HCT116 (cell line): Measurements from ENCODE around the gene NCR3LG1. TPM values are rescaled to one million over a fixed set of nuclear protein-coding genes. Genes with fewer than 3 reads are reported as not detected.

Experiments
- ATAC-seq: fragments of 200-7000 bp; cut with Tn5 transposase; 2 replicates; pipeline ENCODE4 v1.9.1; 2020; ENCODE audit warnings: mild to moderate bottlenecking, moderate library complexity
- BruUV-seq: library from RNA; stranded (reverse); fragments of 400-500 nt; replicated peaks from 2 replicates; lab custom pipeline; 2021; lab: Mats Ljungman, UMichigan
- CTCF ChIA-PET: fragments of 300-600 bp; sonication (Branson Sonifier 250); formaldehyde crosslinking; loops from one replicate; lab custom pipeline; 2021; ENCODE audit warnings: antibody characterized with exemption; lab: Charles Lee
- POLR2A ChIA-PET: fragments of 300-600, 350-600 bp; sonication (Branson Sonifier 250); formaldehyde crosslinking; loops from one replicate; lab custom pipeline; 2021; ENCODE audit warnings: antibody characterized with exemption; lab: Charles Lee
- RAD21 ChIA-PET, 2 experiments: fragments of 300-600 bp; sonication (Branson Sonifier 250); formaldehyde crosslinking; loops; one replicate each; lab custom pipeline; 2023; ENCODE audit warnings: low total read pairs in 2 of 2; ENCODE audit not compliant: uncharacterized antibody in 2 of 2, unreplicated experiment in 2 of 2, low non-redundant PET in 1 of 2; lab: Charles Lee
- DNase-seq: peaks from one replicate; pipeline ENCODE4 v3.0.0-alpha.2; 2010; ENCODE audit warnings: low read depth, low spot score
- H2AFZ ChIP-seq: fragments of 200-600 bp; shearing (Covaris generic), sonication (generic); 2 replicates; pipeline ENCODE4 v1.6.1; 2017; ENCODE audit warnings: low read depth, mixed run types, mixed read lengths, antibody characterized with exemption, low read length; ENCODE audit not compliant: poor library complexity, severe bottlenecking
- H3K27ac ChIP-seq: 2 replicates; pipeline ENCODE4 v1.5.1; 2012; ENCODE audit warnings: low read depth, low read length
- H3K27me3 ChIP-seq: fragments of 200-600 bp; sonication (generic); 2 replicates; pipeline ENCODE4 v1.6.1; 2016; ENCODE audit warnings: mixed run types, low read length, mixed read lengths; ENCODE audit not compliant: insufficient read depth
- H3K36me3 ChIP-seq, 2 experiments: fragments of 200-500 bp in 1 of 2; fragments of 200-600 bp in 1 of 2; sonication (Bioruptor generic) in 1 of 2; sonication (generic) in 1 of 2; 2 replicates each; pipeline versions ENCODE4 v1.5.1 to v1.6.1; 2014 to 2016; ENCODE audit warnings: low read length in 2 of 2, inconsistent platforms in 1 of 2, mixed read lengths in 1 of 2, mixed run types in 1 of 2; ENCODE audit not compliant: insufficient read depth in 2 of 2, control insufficient read depth in 1 of 2
- H3K4me1 ChIP-seq, 2 experiments: fragments of 200-600 bp in 1 of 2; sonication (generic) in 1 of 2; 2 replicates each; pipeline versions ENCODE4 v1.5.1 to v1.6.1; 2012 to 2017; ENCODE audit warnings: low read length in 2 of 2, inconsistent platforms in 1 of 2, mild to moderate bottlenecking in 1 of 2, mixed read lengths in 1 of 2, mixed run types in 1 of 2, moderate library complexity in 1 of 2; ENCODE audit not compliant: insufficient read depth in 2 of 2, control insufficient read depth in 1 of 2
- H3K4me2 ChIP-seq: fragments of 200-600 bp; sonication (generic); 2 replicates; pipeline ENCODE4 v1.6.1; 2017; ENCODE audit warnings: mixed run types, low read length, mixed read lengths
- H3K4me3 ChIP-seq, 2 experiments: fragments of 200-600 bp in 1 of 2; sonication (generic) in 1 of 2; replicated peaks in 1 of 2; 2 replicates each; pipeline ENCODE4 v1.5.1; 2011 to 2016; ENCODE audit warnings: low read length in 2 of 2, control low read depth in 1 of 2, low read depth in 1 of 2, mild to moderate bottlenecking in 1 of 2, mixed read lengths in 1 of 2, mixed run types in 1 of 2
- H3K79me2 ChIP-seq: fragments of 200-600 bp; sonication (generic); 2 replicates; pipeline ENCODE4 v1.6.1; 2017; ENCODE audit warnings: mild to moderate bottlenecking, mixed run types, low read length, moderate library complexity, mixed read lengths; ENCODE audit not compliant: insufficient read depth
- H3K9ac ChIP-seq: fragments of 200-600 bp; sonication (generic); 2 replicates; pipeline ENCODE4 v1.6.1; 2016; ENCODE audit warnings: low read length, mixed read lengths
- H3K9me2 ChIP-seq: fragments of 200-600 bp; sonication (generic), shearing (Covaris generic); 2 replicates; pipeline ENCODE4 v1.6.1; 2017; ENCODE audit warnings: mixed run types, mild to moderate bottlenecking, moderate library complexity; ENCODE audit not compliant: insufficient read depth
- H3K9me3 ChIP-seq, 2 experiments: fragments of 200-500 bp in 1 of 2; fragments of 200-600 bp in 1 of 2; sonication (Bioruptor generic) in 1 of 2; sonication (generic) in 1 of 2; 2 replicates each; pipeline ENCODE4 v1.6.1; 2014 to 2017; ENCODE audit warnings: low read length in 2 of 2, mixed read lengths in 2 of 2, inconsistent platforms in 1 of 2, low read depth in 1 of 2, mild to moderate bottlenecking in 1 of 2, mixed run types in 1 of 2, moderate library complexity in 1 of 2; ENCODE audit not compliant: control insufficient read depth in 1 of 2, insufficient read depth in 1 of 2
- H4K20me1 ChIP-seq: fragments of 200-600 bp; sonication (generic), shearing (Covaris generic); 2 replicates; pipeline ENCODE4 v1.6.1; 2017; ENCODE audit warnings: mixed run types, mild to moderate bottlenecking, moderate library complexity; ENCODE audit not compliant: insufficient read depth
- EGR1 ChIP-seq: IDR thresholded peaks from 2 replicates; pipeline ENCODE4 v1.6.1; 2012; ENCODE audit warnings: low read depth
- ELF1 ChIP-seq: IDR thresholded peaks from 2 replicates; pipeline ENCODE4 v1.6.1; 2012; ENCODE audit warnings: low read depth, borderline replicate concordance
- EZH2 ChIP-seq: fragments of 200-600 bp; sonication (generic); IDR thresholded peaks from 2 replicates; pipeline ENCODE4 v1.6.1; 2017; ENCODE audit warnings: antibody characterized with exemption, mixed run types
- EZH2phosphoT487 ChIP-seq: fragments of 200-600 bp; IDR thresholded peaks from 2 replicates; pipeline ENCODE4 v1.6.1; 2018; ENCODE audit warnings: antibody characterized with exemption, borderline replicate concordance
- SRF ChIP-seq: IDR thresholded peaks from 2 replicates; pipeline ENCODE4 v1.6.1; 2012; ENCODE audit warnings: low read depth
- ZBTB33 ChIP-seq: IDR thresholded peaks from 2 replicates; pipeline ENCODE4 v1.6.1; 2011; ENCODE audit warnings: mild to moderate bottlenecking, low read length, moderate library complexity; ENCODE audit not compliant: insufficient replicate concordance; ENCODE audit errors: extremely low read depth
- ZFX ChIP-seq: fragments of 450-650 bp; IDR thresholded peaks from 2 replicates; pipeline ENCODE4 v1.6.1; 2017
- ZNF274 ChIP-seq: fragments of 200-500 bp; sonication (Bioruptor generic); IDR thresholded peaks from 2 replicates; pipeline ENCODE4 v1.6.1; 2014; ENCODE audit warnings: mild to moderate bottlenecking, low read depth, low read length, inconsistent platforms
- intact Hi-C: fragments of 100-400 bp; cut with micrococcal nuclease; formaldehyde crosslinking; loops from 2 replicates; pipeline ENCODE4 v1.10.0; 2022
- total RNA-seq: library from RNA; stranded (reverse); gene quantifications from one replicate; pipeline ENCODE4 v1.2.1, GENCODE V29; 2021; ENCODE audit not compliant: unreplicated experiment

Gene NCR3LG1
- total RNA-seq, 1 experiment from 2014 or later: 1.5 TPM

- Histone ChIP-seq H3K27me3 (peaks cover 52% of the 10 kb centered on the region), H4K20me1 (no peaks in the 10 kb centered on the region), H3K9me2 (no peaks in the 10 kb centered on the region), H3K9me3 (no peaks in the 10 kb centered on the region), H3K36me3 (no peaks in the 10 kb centered on the region), H3K27ac (no peak overlapping the region), H2AFZ (no peak overlapping the region), H3K9ac (no peak overlapping the region), H3K4me1 (peaks cover 0 to 8% of the 10 kb centered on the region in 2 experiments; a peak in 2 of 4 replicates), H3K79me2 (no peaks in the 10 kb centered on the region), H3K4me3 (no peak overlapping the region), H3K4me2 (no peak overlapping the region)
- intact Hi-C loops: no loop called here
- CTCF ChIA-PET: no interaction called here
- BruUV-seq: no TSS peak
- POLR2A ChIA-PET: no interaction called here
- no peak for TF ChIP-seq ELF1
- no peak for TF ChIP-seq ZFX
- TF ChIP-seq EGR1: no peak
- TF ChIP-seq EZH2phosphoT487: no peak
- no peak for TF ChIP-seq SRF
- no peak for TF ChIP-seq ZNF274
- no peak for TF ChIP-seq EZH2
- TF ChIP-seq ZBTB33: no peak
- RAD21 ChIA-PET: no interaction called here
- DNase-seq (no peak), ATAC-seq (no peak)
Observed at GRCh38 chr11:17421781-17422180, 70.2 kb downstream of the NCR3LG1 start.
